DOHH2 (cell line): ENCODE measurements around the gene SMARCC1.

Experiments
- H3F3A ChIP-seq: fragments of 200-600 bp; sonication (generic), shearing (Covaris generic); 2 replicates; pipeline ENCODE4 v1.6.0; 2016; ENCODE audit warnings: antibody characterized with exemption, mild to moderate bottlenecking; ENCODE audit not compliant: control insufficient read depth, insufficient read depth
- H3K27ac ChIP-seq: fragments of 200-600 bp; sonication (generic); 2 replicates; pipeline ENCODE4 v1.5.1; 2014; ENCODE audit warnings: low read depth, mild to moderate bottlenecking, low read length, moderate library complexity
- H3K27me3 ChIP-seq: fragments of 200-600 bp; sonication (generic); 2 replicates; pipeline ENCODE4 v1.6.1; 2014; ENCODE audit warnings: mild to moderate bottlenecking, low read length, mixed read lengths; ENCODE audit not compliant: control insufficient read depth
- H3K36me3 ChIP-seq: fragments of 200-600 bp; sonication (generic); 2 replicates; pipeline ENCODE4 v1.6.1; 2014; ENCODE audit warnings: mild to moderate bottlenecking, low read length, moderate library complexity, mixed read lengths; ENCODE audit not compliant: control insufficient read depth
- H3K4me1 ChIP-seq: fragments of 200-600 bp; sonication (generic); 2 replicates; pipeline ENCODE4 v1.6.1; 2014; ENCODE audit warnings: mild to moderate bottlenecking, low read length, mixed read lengths; ENCODE audit not compliant: control insufficient read depth
- H3K4me2 ChIP-seq: fragments of 200-600 bp; sonication (generic); 2 replicates; pipeline ENCODE4 v1.6.0; 2014; ENCODE audit warnings: mild to moderate bottlenecking, low read length, moderate library complexity
- H3K4me3 ChIP-seq: fragments of 200-600 bp; sonication (generic); 2 replicates; pipeline ENCODE4 v1.5.1; 2014; ENCODE audit warnings: mild to moderate bottlenecking, low read length, mixed read lengths
- H3K79me2 ChIP-seq: fragments of 200-600 bp; sonication (generic); 2 replicates; pipeline ENCODE4 v1.6.1; 2014; ENCODE audit warnings: mild to moderate bottlenecking, low read length, mixed read lengths; ENCODE audit not compliant: control insufficient read depth
- H3K9me2 ChIP-seq: fragments of 200-600 bp; sonication (generic); replicated peaks from 2 replicates; pipeline ENCODE4 v1.6.1; 2014; ENCODE audit warnings: mild to moderate bottlenecking, low read length, mixed read lengths; ENCODE audit not compliant: control insufficient read depth
- H3K9me3 ChIP-seq: fragments of 200-600 bp; sonication (generic); 2 replicates; pipeline ENCODE4 v1.6.1; 2014; ENCODE audit warnings: antibody characterized with exemption, low read length, mixed read lengths; ENCODE audit not compliant: control insufficient read depth, insufficient read depth
- H4K20me1 ChIP-seq: fragments of 200-600 bp; sonication (generic); 2 replicates; pipeline ENCODE4 v1.6.0; 2014; ENCODE audit warnings: low read depth, mild to moderate bottlenecking, antibody characterized with exemption, low read length, moderate library complexity; ENCODE audit not compliant: control insufficient read depth, insufficient read depth
- EZH2phosphoT487 ChIP-seq: fragments of 200-600 bp; sonication (generic); IDR thresholded peaks from 2 replicates; pipeline ENCODE4 v1.6.1; 2017; ENCODE audit warnings: borderline replicate concordance, mild to moderate bottlenecking, antibody characterized with exemption, low read length, moderate library complexity, mixed read lengths
- TF ChIP-seq, protein P1 (sequence below): fragments of 200-600 bp; sonication (generic); IDR thresholded peaks from one replicate; pipeline ENCODE4 v1.5.1; 2014; ENCODE audit warnings: antibody characterized with exemption, mild to moderate bottlenecking, low read depth, low read length; ENCODE audit not compliant: poor library complexity, severe bottlenecking

SMARCC1 gene

DNA sequence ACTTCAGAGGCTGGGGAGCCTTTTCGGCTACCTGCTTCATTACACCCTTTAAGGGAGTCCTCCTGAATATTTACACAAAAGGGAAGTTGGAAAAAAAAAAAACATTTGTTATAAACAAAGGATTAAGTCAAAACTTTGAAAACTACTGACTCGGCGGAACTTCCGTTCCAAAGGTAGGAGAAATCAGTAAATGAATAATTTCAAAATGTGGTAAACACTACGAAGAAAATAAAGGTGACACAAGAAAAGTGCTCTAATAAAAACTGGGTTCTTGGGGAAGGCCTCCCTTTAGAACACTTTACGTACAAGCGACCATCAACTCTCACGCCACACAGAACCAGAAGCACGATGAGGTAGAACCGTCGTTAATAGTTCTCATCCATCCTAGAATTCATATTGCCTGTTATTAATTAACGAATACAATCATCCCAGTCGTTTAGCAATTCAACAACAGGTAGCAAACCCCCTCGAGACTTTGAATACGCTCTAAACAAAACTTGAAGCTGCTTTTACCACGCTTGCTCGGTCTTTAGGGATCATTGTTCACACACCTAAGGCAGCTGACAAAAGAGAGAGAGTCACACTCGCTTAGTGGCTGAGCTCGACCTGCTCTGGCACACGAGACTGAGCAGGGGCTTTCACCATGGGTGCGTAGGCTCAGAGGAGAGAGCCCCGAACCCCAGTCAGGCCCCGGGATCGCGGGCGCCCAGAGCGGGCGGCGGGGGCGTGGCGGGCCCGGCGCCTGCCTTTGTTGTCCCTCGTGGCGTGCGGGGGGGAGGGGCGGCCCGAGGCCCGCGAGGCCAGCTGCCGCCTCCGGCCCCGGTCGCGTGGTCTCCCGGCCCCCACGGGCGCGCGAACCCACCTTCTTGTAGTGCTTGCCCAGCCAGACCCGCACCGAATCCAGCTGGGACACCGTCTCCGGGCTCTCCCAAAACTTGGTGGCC, 680 bp downstream of the SMARCC1 start:
- Histone ChIP-seq H3K9me2 (no peaks in the 10 kb centered on the region), H3K79me2 (peaks cover 65% of the 10 kb centered on the region), H3K9me3 (no peaks in the 10 kb centered on the region), H3K27me3 (no peaks in the 10 kb centered on the region), H3K4me3 (peak overlapping the region; percentile 90), H4K20me1 (peaks cover 7% of the 10 kb centered on the region), H3K27ac (peak overlapping the region; percentile 85), H3F3A (peaks cover 9% of the 10 kb centered on the region), H3K4me1 (peaks cover 38% of the 10 kb centered on the region), H3K4me2 (peak overlapping the region; percentile 78), H3K36me3 (peaks cover 44% of the 10 kb centered on the region)
- TF ChIP-seq, protein P1, sequence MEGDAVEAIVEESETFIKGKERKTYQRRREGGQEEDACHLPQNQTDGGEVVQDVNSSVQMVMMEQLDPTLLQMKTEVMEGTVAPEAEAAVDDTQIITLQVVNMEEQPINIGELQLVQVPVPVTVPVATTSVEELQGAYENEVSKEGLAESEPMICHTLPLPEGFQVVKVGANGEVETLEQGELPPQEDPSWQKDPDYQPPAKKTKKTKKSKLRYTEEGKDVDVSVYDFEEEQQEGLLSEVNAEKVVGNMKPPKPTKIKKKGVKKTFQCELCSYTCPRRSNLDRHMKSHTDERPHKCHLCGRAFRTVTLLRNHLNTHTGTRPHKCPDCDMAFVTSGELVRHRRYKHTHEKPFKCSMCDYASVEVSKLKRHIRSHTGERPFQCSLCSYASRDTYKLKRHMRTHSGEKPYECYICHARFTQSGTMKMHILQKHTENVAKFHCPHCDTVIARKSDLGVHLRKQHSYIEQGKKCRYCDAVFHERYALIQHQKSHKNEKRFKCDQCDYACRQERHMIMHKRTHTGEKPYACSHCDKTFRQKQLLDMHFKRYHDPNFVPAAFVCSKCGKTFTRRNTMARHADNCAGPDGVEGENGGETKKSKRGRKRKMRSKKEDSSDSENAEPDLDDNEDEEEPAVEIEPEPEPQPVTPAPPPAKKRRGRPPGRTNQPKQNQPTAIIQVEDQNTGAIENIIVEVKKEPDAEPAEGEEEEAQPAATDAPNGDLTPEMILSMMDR, result no peak
- no peak for TF ChIP-seq EZH2phosphoT487

DNA sequence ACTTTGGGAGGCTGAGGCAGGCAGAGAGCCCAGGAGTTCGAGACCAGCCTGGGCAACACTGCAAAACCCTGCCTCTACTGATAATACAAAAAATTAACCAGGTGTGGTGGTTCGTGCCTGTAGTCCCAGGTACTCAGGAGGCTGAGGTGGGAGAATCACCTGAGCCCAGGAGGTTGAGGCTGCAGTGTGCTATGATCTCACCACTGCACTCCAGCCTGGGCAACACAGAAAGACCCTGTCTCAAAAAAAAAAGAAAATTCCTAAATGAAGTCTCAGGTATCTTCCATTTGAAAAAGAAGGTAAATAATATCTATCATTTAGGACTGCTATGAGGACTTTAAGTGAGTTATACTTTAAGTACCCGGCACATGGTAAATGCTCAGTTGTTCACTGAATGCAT, 2.9 kb downstream of the SMARCC1 start:
- peaks cover 36% of the 10 kb centered on the region for H3K4me1 ChIP-seq
- peaks cover 8% of the 10 kb centered on the region for H3F3A ChIP-seq
- H3K27me3 ChIP-seq, result no peaks in the 10 kb centered on the region
- peaks cover 88% of the 10 kb centered on the region for H3K79me2 ChIP-seq
- peaks cover 53% of the 10 kb centered on the region for H3K36me3 ChIP-seq
- H3K4me2 ChIP-seq, result peak overlapping the region; percentile 78
- H3K9me3 ChIP-seq, result no peaks in the 10 kb centered on the region
- no peaks in the 10 kb centered on the region for H3K9me2 ChIP-seq
- peaks cover 7% of the 10 kb centered on the region for H4K20me1 ChIP-seq
- H3K4me3 ChIP-seq, result peak overlapping the region; percentile 90
- no peak overlapping the region for H3K27ac ChIP-seq
- no peak for TF ChIP-seq EZH2phosphoT487
- TF ChIP-seq, protein P1, result no peak

DNA sequence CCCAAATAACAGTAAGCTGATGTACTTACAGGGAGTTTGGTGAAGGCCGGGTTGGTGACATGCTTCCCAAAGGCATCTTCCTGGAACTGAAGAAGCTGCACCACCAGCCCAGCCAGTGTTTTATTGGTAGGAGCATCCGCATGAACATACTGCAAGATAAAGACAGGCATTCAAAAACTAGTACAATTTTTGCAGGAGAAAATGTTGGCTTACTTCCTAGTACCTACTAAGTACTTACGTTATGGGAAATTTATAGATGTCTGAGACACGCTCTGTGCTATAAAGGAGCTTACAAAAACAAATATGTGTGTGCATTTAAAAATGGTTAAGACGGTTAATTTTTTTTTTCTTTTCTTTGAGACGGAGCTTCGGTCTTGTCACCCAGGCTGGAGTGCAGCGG, 8.9 kb downstream of the SMARCC1 start:
- no peak overlapping the region for H3K4me2 ChIP-seq
- no peak overlapping the region for H3K4me3 ChIP-seq
- no peaks in the 10 kb centered on the region for H3K9me2 ChIP-seq
- peaks cover 64% of the 10 kb centered on the region for H3K36me3 ChIP-seq
- TF ChIP-seq, protein P1, result no peak
- no peak for TF ChIP-seq EZH2phosphoT487
- peaks cover 5% of the 10 kb centered on the region; the same call in 1 of the 2 replicates for H3F3A ChIP-seq
- H3K4me1 ChIP-seq, result no peaks in the 10 kb centered on the region; the same call in none of the 2 replicates
- peaks cover 97% of the 10 kb centered on the region for H3K79me2 ChIP-seq
- H3K27me3 ChIP-seq, result no peaks in the 10 kb centered on the region
- no peak overlapping the region for H3K27ac ChIP-seq
- H4K20me1 ChIP-seq, result no peaks in the 10 kb centered on the region; the same call in 1 of the 2 replicates
- H3K9me3 ChIP-seq, result no peaks in the 10 kb centered on the region
